Suppressor macrophage treated with lipopolysaccharide for 4 hours (primary cell): ENCODE results near the gene SLC6A1.

ENCODE experiments used
- DNase-seq: peaks from one replicate; pipeline ENCODE4 v3.0.0-alpha.2; 2020

SLC6A1 gene

GRCh38 chr3:10972072-10972782 lies 20.3 kb upstream of the SLC6A1 start:
- DNase-seq = no peak

- no peak for DNase-seq
Measured at GRCh38 chr3:10973046-10973595, 19.4 kb upstream of the SLC6A1 start.

GRCh38 chr3:10974131-10974530 lies 18.4 kb upstream of the SLC6A1 start:
- DNase-seq = no peak

- no peak for DNase-seq
Measured at GRCh38 chr3:10974746-10975375, 17.7 kb upstream of the SLC6A1 start.

- DNase-seq = no peak
Measured at GRCh38 chr3:10975695-10976234, 16.8 kb upstream of the SLC6A1 start.

GRCh38 chr3:10976770-10977169 lies 15.8 kb upstream of the SLC6A1 start:
- DNase-seq = no peak

- no peak for DNase-seq
Measured at GRCh38 chr3:10977892-10978510, 14.5 kb upstream of the SLC6A1 start.

- no peak for DNase-seq
Measured at GRCh38 chr3:10978956-10979355, 13.6 kb upstream of the SLC6A1 start.

GRCh38 chr3:10980312-10980711 lies 12.2 kb upstream of the SLC6A1 start:
- no peak for DNase-seq

- no peak for DNase-seq
Measured at GRCh38 chr3:10981031-10981430, 11.5 kb upstream of the SLC6A1 start.

GRCh38 chr3:10981961-10982360 lies 10.6 kb upstream of the SLC6A1 start:
- no peak for DNase-seq

GRCh38 chr3:10982782-10983181 lies 9.8 kb upstream of the SLC6A1 start:
- DNase-seq = no peak

GRCh38 chr3:10983219-10983916 lies 9.2 kb upstream of the SLC6A1 start:
- DNase-seq = peak; percentile 30

- no peak for DNase-seq
Measured at GRCh38 chr3:10984371-10984896, 8.1 kb upstream of the SLC6A1 start.

GRCh38 chr3:10985181-10985580 lies 7.4 kb upstream of the SLC6A1 start:
- DNase-seq = no peak

- DNase-seq = no peak
Measured at GRCh38 chr3:10986592-10986991, 6.0 kb upstream of the SLC6A1 start.

GRCh38 chr3:10988001-10988665 lies 4.4 kb upstream of the SLC6A1 start:
- DNase-seq = no peak

GRCh38 chr3:10988991-10989484 lies 3.5 kb upstream of the SLC6A1 start:
- no peak for DNase-seq

GRCh38 chr3:10992943-10993728 lies 588 bp downstream of the SLC6A1 start:
- no peak for DNase-seq

- DNase-seq = no peak
Measured at GRCh38 chr3:10993729-10994065, 1.1 kb downstream of the SLC6A1 start.

GRCh38 chr3:10994306-10994705 lies 1.8 kb downstream of the SLC6A1 start:
- DNase-seq = no peak
